Measurements from ENCODE around the gene BRI3.

Gene BRI3

GRCh38 chr7:98301693-98302470 is 20.4 kb downstream of the BRI3 start:
- H2BK15ac ChIP-seq (ENCODE audit: low read depth, poor library complexity, severe bottlenecking): peak overlapping the region; percentile 78
- H3K4ac ChIP-seq (ENCODE audit: low read depth in 1 of 2, low read length in 2 of 2): no peak overlapping the region
- H2BK120ac ChIP-seq (ENCODE audit: low read depth, low read length): no peak overlapping the region
- 92% methylated on average over 20 of the region's 22 CpGs for WGBS
- H2AK5ac ChIP-seq (ENCODE audit: low read length, severe bottlenecking): no peak overlapping the region
- no peak overlapping the region for H3K4me2 ChIP-seq (ENCODE audit: low read length, poor library complexity, severe bottlenecking)
- no peak overlapping the region for H3K23ac ChIP-seq (ENCODE audit: low read length in 2 of 2)
- H3K14ac ChIP-seq (ENCODE audit: low read length in 2 of 2): no peak overlapping the region
- no peak overlapping the region for H4K8ac ChIP-seq (ENCODE audit: low read length)
- H2BK5ac ChIP-seq (ENCODE audit: low read depth, low read length, poor library complexity, severe bottlenecking): no peak overlapping the region
- H2BK12ac ChIP-seq (ENCODE audit: low read length in 2 of 2): no peak overlapping the region
- no peak overlapping the region for H3K4me3 ChIP-seq (ENCODE audit: insufficient read depth in 1 of 2, low read depth in 1 of 2, low read length in 2 of 2)
- H3K9me3 ChIP-seq (ENCODE audit: control insufficient read depth, low read length): no peaks in the 10 kb centered on the region
- no peak overlapping the region for H4K91ac ChIP-seq (ENCODE audit: low read length)
- H3K18ac ChIP-seq (ENCODE audit: low read depth in 1 of 2, low read length in 2 of 2): no peak overlapping the region
- no peak overlapping the region for H3K27ac ChIP-seq (ENCODE audit: low read length, poor library complexity, severe bottlenecking)
- no peak overlapping the region for H2AFZ ChIP-seq (ENCODE audit: low read depth, low read length)
- no peak for DNase-seq
- H3K4me1 ChIP-seq (ENCODE audit: control insufficient read depth, insufficient read depth, low read depth, low read length): peaks cover 3% of the 10 kb centered on the region
- no peaks in the 10 kb centered on the region for H3K27me3 ChIP-seq (ENCODE audit: control insufficient read depth in 1 of 2, insufficient read depth in 1 of 2, low read length in 2 of 2)
- H3K79me1 ChIP-seq (replicated peaks; ENCODE audit: low read length, poor library complexity, severe bottlenecking): peaks cover 53% of the 10 kb centered on the region
- H3K9ac ChIP-seq (ENCODE audit: low read length): no peak overlapping the region
- peaks cover 40 to 71% of the 10 kb centered on the region in 2 experiments for H3K36me3 ChIP-seq (ENCODE audit: control insufficient read depth in 1 of 2, insufficient read depth in 2 of 2, low read depth in 1 of 2, low read length in 2 of 2)

DNA sequence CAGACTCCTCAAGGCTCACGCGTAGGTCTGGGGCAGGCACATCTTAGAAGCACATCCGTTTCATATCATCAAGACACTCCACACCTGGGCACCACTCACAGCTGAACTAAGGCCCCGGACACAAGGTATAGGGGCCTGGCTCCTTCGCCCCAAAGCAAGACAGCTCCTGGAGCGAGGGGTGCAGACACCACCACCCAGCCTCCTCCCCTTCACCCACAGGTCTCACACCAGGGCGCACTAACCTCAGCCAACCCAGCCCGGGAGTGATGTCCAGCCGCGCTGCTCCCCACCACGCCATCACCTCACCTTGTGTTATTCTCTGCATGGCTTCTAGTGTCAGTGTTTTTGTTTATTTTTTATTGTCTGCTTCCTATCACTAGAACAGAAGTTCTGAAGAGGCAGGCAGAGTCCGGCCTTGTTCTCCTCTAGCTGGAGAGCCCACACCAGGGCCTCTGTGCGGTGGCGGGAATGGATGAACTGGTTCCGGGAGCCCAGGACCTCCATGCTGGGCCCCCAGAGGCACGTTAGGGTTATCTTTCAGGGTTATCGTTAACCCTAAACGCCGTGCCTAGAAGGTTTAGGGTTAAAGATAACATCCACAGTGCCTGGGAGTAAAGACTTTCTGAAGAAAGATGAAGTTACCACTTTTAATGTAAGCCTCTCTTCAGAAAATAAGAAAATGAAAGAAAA is 21.8 kb downstream of the BRI3 start:
- Histone ChIP-seq H3K9ac (ENCODE audit: low read length) (no peak overlapping the region), H3K27me3 (ENCODE audit: control insufficient read depth in 1 of 2, insufficient read depth in 1 of 2, low read length in 2 of 2) (no peaks in the 10 kb centered on the region), H3K4me1 (ENCODE audit: control insufficient read depth, insufficient read depth, low read depth, low read length) (peaks cover 3% of the 10 kb centered on the region), H3K79me1 (replicated peaks; ENCODE audit: low read length, poor library complexity, severe bottlenecking) (peaks cover 49% of the 10 kb centered on the region), H2BK120ac (ENCODE audit: low read depth, low read length) (no peak overlapping the region), H3K18ac (ENCODE audit: low read depth in 1 of 2, low read length in 2 of 2) (no peak overlapping the region), H2BK15ac (ENCODE audit: low read depth, poor library complexity, severe bottlenecking) (no peak overlapping the region), H3K9me3 (ENCODE audit: control insufficient read depth, low read length) (no peaks in the 10 kb centered on the region), H3K14ac (ENCODE audit: low read length in 2 of 2) (no peak overlapping the region), H3K36me3 (ENCODE audit: control insufficient read depth in 1 of 2, insufficient read depth in 2 of 2, low read depth in 1 of 2, low read length in 2 of 2) (peaks cover 40 to 69% of the 10 kb centered on the region in 2 experiments), H4K91ac (ENCODE audit: low read length) (no peak overlapping the region), H2AFZ (ENCODE audit: low read depth, low read length) (no peak overlapping the region), H3K4me3 (ENCODE audit: insufficient read depth in 1 of 2, low read depth in 1 of 2, low read length in 2 of 2) (no peak overlapping the region), H2BK5ac (ENCODE audit: low read depth, low read length, poor library complexity, severe bottlenecking) (no peak overlapping the region), H3K23ac (ENCODE audit: low read length in 2 of 2) (no peak overlapping the region), H4K8ac (ENCODE audit: low read length) (no peak overlapping the region), H3K4ac (ENCODE audit: low read depth in 1 of 2, low read length in 2 of 2) (no peak overlapping the region), H3K4me2 (ENCODE audit: low read length, poor library complexity, severe bottlenecking) (no peak overlapping the region), H3K27ac (ENCODE audit: low read length, poor library complexity, severe bottlenecking) (no peak overlapping the region), H2BK12ac (ENCODE audit: low read length in 2 of 2) (no peak overlapping the region), H2AK5ac (ENCODE audit: low read length, severe bottlenecking) (no peak overlapping the region)
- DNase-seq: no peak
- 78% methylated on average over 15 of the region's 19 CpGs for WGBS

- H3K79me1 ChIP-seq (replicated peaks; ENCODE audit: low read length, poor library complexity, severe bottlenecking): peaks cover 48% of the 10 kb centered on the region
- H2BK120ac ChIP-seq (ENCODE audit: low read depth, low read length): no peak overlapping the region
- H3K4me1 ChIP-seq (ENCODE audit: control insufficient read depth, insufficient read depth, low read depth, low read length): peaks cover 3% of the 10 kb centered on the region
- no peak overlapping the region for H2BK12ac ChIP-seq (ENCODE audit: low read length in 2 of 2)
- no peak overlapping the region for H2BK5ac ChIP-seq (ENCODE audit: low read depth, low read length, poor library complexity, severe bottlenecking)
- no peak overlapping the region for H4K91ac ChIP-seq (ENCODE audit: low read length)
- H3K27ac ChIP-seq (ENCODE audit: low read length, poor library complexity, severe bottlenecking): no peak overlapping the region
- H3K14ac ChIP-seq (ENCODE audit: low read length in 2 of 2): no peak overlapping the region
- no peaks in the 10 kb centered on the region for H3K27me3 ChIP-seq (ENCODE audit: control insufficient read depth in 1 of 2, insufficient read depth in 1 of 2, low read length in 2 of 2)
- H3K4me3 ChIP-seq (ENCODE audit: insufficient read depth in 1 of 2, low read depth in 1 of 2, low read length in 2 of 2): no peak overlapping the region
- no peak overlapping the region for H3K23ac ChIP-seq (ENCODE audit: low read length in 2 of 2)
- H2AFZ ChIP-seq (ENCODE audit: low read depth, low read length): no peak overlapping the region
- H2AK5ac ChIP-seq (ENCODE audit: low read length, severe bottlenecking): no peak overlapping the region
- DNase-seq: no peak
- H3K36me3 ChIP-seq (ENCODE audit: control insufficient read depth in 1 of 2, insufficient read depth in 2 of 2, low read depth in 1 of 2, low read length in 2 of 2): peaks cover 46 to 72% of the 10 kb centered on the region in 2 experiments
- no peak overlapping the region for H2BK15ac ChIP-seq (ENCODE audit: low read depth, poor library complexity, severe bottlenecking)
- no peak overlapping the region for H3K18ac ChIP-seq (ENCODE audit: low read depth in 1 of 2, low read length in 2 of 2)
- no peak overlapping the region for H3K4ac ChIP-seq (ENCODE audit: low read depth in 1 of 2, low read length in 2 of 2)
- H3K9me3 ChIP-seq (ENCODE audit: control insufficient read depth, low read length): no peaks in the 10 kb centered on the region
- no peak overlapping the region for H3K9ac ChIP-seq (ENCODE audit: low read length)
- WGBS: 61% methylated on average over 15 of the region's 15 CpGs
- no peak overlapping the region for H4K8ac ChIP-seq (ENCODE audit: low read length)
- no peak overlapping the region for H3K4me2 ChIP-seq (ENCODE audit: low read length, poor library complexity, severe bottlenecking)
Observed at GRCh38 chr7:98303906-98304305, 22.4 kb downstream of the BRI3 start.

GRCh38 chr7:98305951-98306535 is 24.6 kb downstream of the BRI3 start:
- Histone ChIP-seq H3K4me2 (ENCODE audit: low read length, poor library complexity, severe bottlenecking) (no peak overlapping the region), H2AK5ac (ENCODE audit: low read length, severe bottlenecking) (no peak overlapping the region), H3K27ac (ENCODE audit: low read length, poor library complexity, severe bottlenecking) (no peak overlapping the region), H4K91ac (ENCODE audit: low read length) (no peak overlapping the region), H3K27me3 (ENCODE audit: control insufficient read depth in 1 of 2, insufficient read depth in 1 of 2, low read length in 2 of 2) (no peaks in the 10 kb centered on the region), H3K9me3 (ENCODE audit: control insufficient read depth, low read length) (no peaks in the 10 kb centered on the region), H3K79me1 (replicated peaks; ENCODE audit: low read length, poor library complexity, severe bottlenecking) (peaks cover 44% of the 10 kb centered on the region), H3K4me1 (ENCODE audit: control insufficient read depth, insufficient read depth, low read depth, low read length) (peaks cover 3% of the 10 kb centered on the region), H2BK12ac (ENCODE audit: low read length in 2 of 2) (no peak overlapping the region), H3K9ac (ENCODE audit: low read length) (no peak overlapping the region), H3K18ac (ENCODE audit: low read depth in 1 of 2, low read length in 2 of 2) (no peak overlapping the region), H3K14ac (ENCODE audit: low read length in 2 of 2) (no peak overlapping the region), H3K23ac (ENCODE audit: low read length in 2 of 2) (no peak overlapping the region), H2BK15ac (ENCODE audit: low read depth, poor library complexity, severe bottlenecking) (no peak overlapping the region), H3K4ac (ENCODE audit: low read depth in 1 of 2, low read length in 2 of 2) (no peak overlapping the region), H2BK5ac (ENCODE audit: low read depth, low read length, poor library complexity, severe bottlenecking) (no peak overlapping the region), H3K4me3 (ENCODE audit: insufficient read depth in 1 of 2, low read depth in 1 of 2, low read length in 2 of 2) (no peak overlapping the region), H2AFZ (ENCODE audit: low read depth, low read length) (no peak overlapping the region), H3K36me3 (ENCODE audit: control insufficient read depth in 1 of 2, insufficient read depth in 2 of 2, low read depth in 1 of 2, low read length in 2 of 2) (peaks cover 48 to 65% of the 10 kb centered on the region in 2 experiments), H2BK120ac (ENCODE audit: low read depth, low read length) (no peak overlapping the region), H4K8ac (ENCODE audit: low read length) (no peak overlapping the region)
- DNase-seq: no peak
- WGBS: 80% methylated on average over 22 of the region's 22 CpGs
